ENCODE measurements around the gene C10orf53.

- no peak for TF ChIP-seq CTCF (IDR thresholded peaks at IDR 0.05; ENCODE audit: insufficient read depth, low read length)
- TF ChIP-seq REST (IDR thresholded peaks at IDR 0.05; ENCODE audit: insufficient replicate concordance, low read depth): no peak
- TF ChIP-seq POLR2AphosphoS5 (IDR thresholded peaks at IDR 0.05; ENCODE audit: low read depth): no peak
These were observed 11.5 kb upstream of the C10orf53 start for GRCh38 chr10:49667991-49668390.
